LNCAP (cell line): ENCODE measurements around the gene PDE4D.

ENCODE experiments used
- TF ChIP-seq, protein P1 (sequence below): fragments of 450-650 bp; IDR thresholded peaks from 2 replicates; pipeline ENCODE4 v1.5.1; 2017; ENCODE audit warnings: mild to moderate bottlenecking

PDE4D gene

GRCh38 chr5:59485107-59485506 is 408.4 kb downstream of the PDE4D start:
- TF ChIP-seq, protein P1, sequence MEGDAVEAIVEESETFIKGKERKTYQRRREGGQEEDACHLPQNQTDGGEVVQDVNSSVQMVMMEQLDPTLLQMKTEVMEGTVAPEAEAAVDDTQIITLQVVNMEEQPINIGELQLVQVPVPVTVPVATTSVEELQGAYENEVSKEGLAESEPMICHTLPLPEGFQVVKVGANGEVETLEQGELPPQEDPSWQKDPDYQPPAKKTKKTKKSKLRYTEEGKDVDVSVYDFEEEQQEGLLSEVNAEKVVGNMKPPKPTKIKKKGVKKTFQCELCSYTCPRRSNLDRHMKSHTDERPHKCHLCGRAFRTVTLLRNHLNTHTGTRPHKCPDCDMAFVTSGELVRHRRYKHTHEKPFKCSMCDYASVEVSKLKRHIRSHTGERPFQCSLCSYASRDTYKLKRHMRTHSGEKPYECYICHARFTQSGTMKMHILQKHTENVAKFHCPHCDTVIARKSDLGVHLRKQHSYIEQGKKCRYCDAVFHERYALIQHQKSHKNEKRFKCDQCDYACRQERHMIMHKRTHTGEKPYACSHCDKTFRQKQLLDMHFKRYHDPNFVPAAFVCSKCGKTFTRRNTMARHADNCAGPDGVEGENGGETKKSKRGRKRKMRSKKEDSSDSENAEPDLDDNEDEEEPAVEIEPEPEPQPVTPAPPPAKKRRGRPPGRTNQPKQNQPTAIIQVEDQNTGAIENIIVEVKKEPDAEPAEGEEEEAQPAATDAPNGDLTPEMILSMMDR = no peak

DNA sequence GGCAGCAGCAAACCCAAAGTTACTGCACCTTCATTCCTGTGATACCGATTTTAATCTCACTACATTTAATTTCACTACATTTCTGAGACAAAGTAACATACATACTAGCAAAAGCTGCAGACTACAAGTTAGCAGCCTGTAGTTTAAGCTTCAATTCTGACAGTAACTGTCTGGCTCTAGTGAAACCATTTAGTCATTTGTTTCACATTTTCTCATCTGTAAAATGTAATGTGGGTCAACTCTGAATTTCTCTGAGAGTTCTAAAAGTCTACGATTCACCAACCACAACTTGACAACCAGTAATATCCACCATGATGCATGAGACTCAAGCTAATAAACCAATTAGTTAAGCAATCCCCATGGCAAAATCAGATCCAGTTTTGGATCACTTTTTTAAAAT is 408.9 kb downstream of the PDE4D start:
- TF ChIP-seq, protein P1 = no peak

DNA sequence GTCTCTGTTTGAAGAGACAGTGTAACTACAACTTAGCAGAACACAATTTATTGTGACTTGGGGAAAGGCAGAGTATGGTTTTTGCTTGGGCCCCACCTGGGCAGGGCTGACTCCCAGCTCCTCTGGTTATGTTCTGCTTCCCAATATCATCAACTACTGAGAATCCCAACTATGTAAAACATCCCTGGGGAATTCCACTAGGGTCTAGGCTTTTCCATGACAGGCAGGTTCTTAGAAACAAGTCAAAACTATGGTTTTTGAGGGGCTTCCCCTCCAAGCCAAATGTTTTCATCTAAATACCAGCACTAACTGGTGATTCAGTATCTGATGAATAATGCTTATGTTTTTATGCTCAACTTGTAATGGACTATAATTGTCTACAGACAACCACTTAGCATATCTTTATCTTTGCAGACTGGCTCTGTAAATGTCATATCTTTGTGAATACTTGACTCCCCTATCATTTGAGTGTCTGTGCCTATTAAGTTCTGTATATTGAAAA is 409.5 kb downstream of the PDE4D start:
- TF ChIP-seq, protein P1 = no peak

DNA sequence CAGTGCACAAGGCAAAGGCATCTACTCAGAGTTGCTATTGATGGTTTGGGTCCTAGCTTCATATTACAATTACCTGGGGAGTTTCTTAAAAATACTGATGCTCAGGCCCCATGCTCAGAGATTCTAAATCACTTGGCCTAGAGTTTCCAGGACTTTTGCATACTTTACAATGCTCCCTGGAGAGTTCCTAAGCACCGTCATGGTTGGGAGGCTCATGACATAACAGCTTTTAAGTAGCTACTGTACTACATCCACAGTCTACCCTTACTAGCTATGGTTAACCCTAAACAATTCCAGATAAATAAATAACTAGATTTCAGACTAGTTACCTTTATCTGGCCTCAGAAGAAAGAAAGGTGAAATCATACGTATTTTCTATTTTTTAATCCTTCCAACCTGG is 414.4 kb downstream of the PDE4D start:
- TF ChIP-seq, protein P1 = no peak

- TF ChIP-seq, protein P1 = no peak
These were observed 419.2 kb downstream of the PDE4D start for GRCh38 chr5:59474324-59474723.

DNA sequence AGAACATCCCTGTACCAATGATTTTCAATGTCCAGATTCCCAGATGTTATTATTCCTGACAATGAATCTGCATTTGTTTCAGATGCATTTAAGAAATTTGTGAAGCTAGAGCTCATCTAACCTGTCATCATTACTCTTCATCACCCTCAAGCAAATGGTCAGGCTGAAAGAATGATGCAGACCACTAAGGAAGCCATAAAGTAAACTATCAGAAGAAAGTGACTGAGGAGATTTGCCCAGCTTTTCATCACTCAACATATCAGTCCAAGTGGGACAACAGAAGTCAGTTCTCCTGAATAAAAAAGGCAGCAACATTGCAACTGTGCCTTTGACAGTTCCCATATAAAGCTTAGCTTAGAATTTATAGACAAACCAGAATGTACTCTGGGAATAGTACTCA is 419.9 kb downstream of the PDE4D start:
- TF ChIP-seq, protein P1 = no peak

- TF ChIP-seq, protein P1 = no peak
These were observed 422.1 kb downstream of the PDE4D start for GRCh38 chr5:59471463-59471862.

- TF ChIP-seq, protein P1 = no peak
These were observed 425.6 kb downstream of the PDE4D start for GRCh38 chr5:59467969-59468368.
